Measurements from ENCODE around the gene KIAA0753.

- TF ChIP-seq CTCF (IDR thresholded peaks at IDR 0.05) (no peak), POLR2A (IDR thresholded peaks at IDR 0.05) (no peak)
Observed at GRCh38 chr17:6567528-6568183, 72.9 kb downstream of the KIAA0753 start.

All from Peyer's patch (tissue), 4 donors.